Neutrophil (primary cell): ENCODE data around the gene SINHCAF.
A peak's percentile ranks its signal among the peaks of the same experiment; 100 is the strongest.

Experiments used
- H3K27ac ChIP-seq: fragments of 200-600 bp; sonication (generic); 2 replicates; pipeline ENCODE4 v1.5.1; 2016; ENCODE audit warnings: mild to moderate bottlenecking, moderate library complexity
- H3K27me3 ChIP-seq: fragments of 200-600 bp; sonication (generic); 2 replicates; pipeline ENCODE4 v1.6.0; 2016; ENCODE audit warnings: mild to moderate bottlenecking
- H3K36me3 ChIP-seq: fragments of 200-600 bp; sonication (generic); 2 replicates; pipeline ENCODE4 v1.5.1; 2017
- H3K4me1 ChIP-seq, 2 experiments: fragments of 200-600 bp in 1 of 2; sonication (generic) in 1 of 2; 1 replicate in 1 of 2; 2 replicates in 1 of 2; pipeline versions ENCODE4 v1.5.1 to v1.6.1; 2013 to 2016; ENCODE audit warnings: low read depth in 1 of 2, low read length in 1 of 2, mild to moderate bottlenecking in 1 of 2, moderate library complexity in 1 of 2; ENCODE audit not compliant: control insufficient read depth in 1 of 2, insufficient read depth in 1 of 2
- H3K4me3 ChIP-seq, 2 experiments: fragments of 200-600 bp in 1 of 2; sonication (generic) in 1 of 2; 1 replicate in 1 of 2; 2 replicates in 1 of 2; pipeline ENCODE4 v1.5.1; 2013 to 2016; ENCODE audit warnings: low read depth in 1 of 2, low read length in 1 of 2, mild to moderate bottlenecking in 1 of 2, moderate library complexity in 1 of 2
- H3K9me3 ChIP-seq: fragments of 200-600 bp; sonication (generic); 2 replicates; pipeline ENCODE4 v1.5.1; 2016
- TF ChIP-seq, protein P1 (sequence below): fragments of 200-600 bp; sonication (generic); IDR thresholded peaks from 2 replicates; pipeline ENCODE4 v1.5.1; 2016; ENCODE audit warnings: antibody characterized with exemption

The SINHCAF gene

DNA sequence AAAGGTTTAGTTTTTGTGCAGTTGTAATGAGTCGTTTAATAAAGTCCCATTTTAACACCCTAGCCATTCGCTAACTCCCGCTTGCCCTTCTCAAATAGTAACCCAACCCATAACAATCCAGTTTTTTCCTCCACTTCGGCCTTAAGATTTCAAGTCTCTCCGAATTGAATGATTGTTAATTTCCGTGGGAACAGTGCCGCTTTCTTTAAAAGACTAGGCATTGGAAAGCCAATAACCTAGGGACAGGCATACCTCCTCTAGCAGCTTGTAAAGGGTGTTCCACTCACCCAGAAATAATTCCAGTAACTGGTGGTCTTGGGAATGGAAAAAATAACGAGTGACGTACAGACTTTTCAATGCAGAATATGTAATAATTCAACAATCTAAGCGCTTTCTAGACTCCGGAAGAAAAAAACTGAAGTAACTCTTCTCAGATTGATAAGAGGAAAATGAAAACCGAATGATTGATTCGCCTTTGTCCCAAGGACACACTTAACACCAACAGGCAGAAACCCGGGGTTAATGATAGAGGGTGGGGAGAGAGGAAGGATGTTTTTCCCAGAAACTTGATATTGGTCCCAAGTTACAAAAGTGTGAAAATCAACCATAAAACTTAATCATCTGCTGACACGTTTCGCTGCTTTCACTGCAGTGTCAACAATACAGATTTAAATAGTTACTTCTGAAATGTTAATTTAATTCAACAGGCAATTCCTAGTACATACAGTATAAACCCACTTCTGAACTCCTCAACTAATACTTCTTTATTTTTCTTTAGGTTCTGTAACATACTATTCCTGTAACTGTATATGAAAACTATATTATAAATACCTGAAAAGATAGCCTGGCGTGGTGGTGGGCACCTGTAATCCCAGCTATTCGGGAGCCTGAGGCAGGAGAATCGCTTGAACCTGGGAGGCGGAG, 1.0 kb upstream of the SINHCAF start:
- Histone ChIP-seq H3K27me3 (peaks cover 10% of the 10 kb centered on the region), H3K4me1 (peaks cover 15 to 25% of the 10 kb centered on the region in 2 experiments), H3K27ac (peak overlapping the region; percentile 89), H3K36me3 (no peaks in the 10 kb centered on the region), H3K9me3 (no peaks in the 10 kb centered on the region), H3K4me3 (peak overlapping the region; percentile 94 to 97)
- TF ChIP-seq, protein P1, sequence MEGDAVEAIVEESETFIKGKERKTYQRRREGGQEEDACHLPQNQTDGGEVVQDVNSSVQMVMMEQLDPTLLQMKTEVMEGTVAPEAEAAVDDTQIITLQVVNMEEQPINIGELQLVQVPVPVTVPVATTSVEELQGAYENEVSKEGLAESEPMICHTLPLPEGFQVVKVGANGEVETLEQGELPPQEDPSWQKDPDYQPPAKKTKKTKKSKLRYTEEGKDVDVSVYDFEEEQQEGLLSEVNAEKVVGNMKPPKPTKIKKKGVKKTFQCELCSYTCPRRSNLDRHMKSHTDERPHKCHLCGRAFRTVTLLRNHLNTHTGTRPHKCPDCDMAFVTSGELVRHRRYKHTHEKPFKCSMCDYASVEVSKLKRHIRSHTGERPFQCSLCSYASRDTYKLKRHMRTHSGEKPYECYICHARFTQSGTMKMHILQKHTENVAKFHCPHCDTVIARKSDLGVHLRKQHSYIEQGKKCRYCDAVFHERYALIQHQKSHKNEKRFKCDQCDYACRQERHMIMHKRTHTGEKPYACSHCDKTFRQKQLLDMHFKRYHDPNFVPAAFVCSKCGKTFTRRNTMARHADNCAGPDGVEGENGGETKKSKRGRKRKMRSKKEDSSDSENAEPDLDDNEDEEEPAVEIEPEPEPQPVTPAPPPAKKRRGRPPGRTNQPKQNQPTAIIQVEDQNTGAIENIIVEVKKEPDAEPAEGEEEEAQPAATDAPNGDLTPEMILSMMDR = no peak

DNA sequence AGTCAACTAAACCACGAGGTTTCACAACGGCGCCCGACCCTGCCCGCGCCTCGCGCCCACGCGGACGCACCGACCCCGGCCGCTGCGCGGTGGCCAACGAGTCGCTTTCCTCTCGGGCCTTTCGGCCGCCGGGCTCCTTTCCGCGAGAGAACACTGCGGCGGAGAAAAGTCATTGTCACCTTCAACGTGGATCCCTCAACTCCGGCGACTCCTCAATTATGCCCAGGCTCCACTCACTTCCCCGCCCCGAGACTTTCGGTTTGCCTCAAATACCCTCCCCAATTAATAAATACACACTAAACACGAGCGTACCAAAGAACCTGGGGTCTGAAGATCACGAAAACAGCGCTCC, 450 bp downstream of the SINHCAF start:
- H3K4me1 ChIP-seq = peaks cover 15 to 25% of the 10 kb centered on the region in 2 experiments
- H3K36me3 ChIP-seq = no peaks in the 10 kb centered on the region
- peak overlapping the region; percentile 94 to 97 for H3K4me3 ChIP-seq
- H3K27me3 ChIP-seq = peaks cover 3% of the 10 kb centered on the region
- H3K27ac ChIP-seq = peak overlapping the region; percentile 89
- TF ChIP-seq, protein P1 = no peak
- H3K9me3 ChIP-seq = no peaks in the 10 kb centered on the region

DNA sequence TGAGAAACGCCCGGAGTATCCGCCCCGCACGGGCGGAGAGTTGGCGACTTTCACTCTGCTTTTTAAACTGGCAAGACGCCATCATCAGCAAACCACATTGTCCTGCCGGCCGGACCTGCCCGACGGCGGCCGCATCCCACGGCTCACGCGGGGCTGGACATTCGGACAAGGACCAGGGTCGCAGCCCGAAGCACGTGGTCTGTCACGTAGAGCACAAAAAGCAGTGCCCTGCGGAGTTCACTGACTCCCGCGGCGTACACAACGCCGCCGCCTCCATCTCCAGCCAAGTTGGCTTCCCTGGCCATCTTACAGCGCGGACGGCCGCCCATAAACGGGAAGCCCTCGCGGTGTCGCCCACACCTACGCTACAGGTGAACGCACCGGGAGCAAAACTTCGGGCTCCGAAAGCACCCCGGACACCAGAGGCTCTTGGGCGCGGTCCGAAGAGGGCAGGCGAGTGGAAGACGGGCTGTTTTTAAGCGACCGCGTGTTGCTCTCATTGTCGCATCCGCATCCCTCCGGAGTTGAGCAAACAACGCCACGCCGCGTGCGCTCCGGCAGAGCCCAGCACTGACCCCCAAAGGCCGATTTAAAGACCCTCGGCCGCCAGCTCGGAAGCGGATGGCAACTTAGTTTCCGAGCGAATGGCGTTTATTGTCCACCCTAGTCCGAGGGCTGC, 966 bp downstream of the SINHCAF start:
- Histone ChIP-seq H3K9me3 (no peaks in the 10 kb centered on the region), H3K36me3 (no peaks in the 10 kb centered on the region), H3K4me3 (peak overlapping the region; percentile 94 to 97), H3K27ac (peak overlapping the region; percentile 89), H3K4me1 (peaks cover 16 to 27% of the 10 kb centered on the region in 2 experiments), H3K27me3 (no peaks in the 10 kb centered on the region)
- TF ChIP-seq, protein P1 = no peak

DNA sequence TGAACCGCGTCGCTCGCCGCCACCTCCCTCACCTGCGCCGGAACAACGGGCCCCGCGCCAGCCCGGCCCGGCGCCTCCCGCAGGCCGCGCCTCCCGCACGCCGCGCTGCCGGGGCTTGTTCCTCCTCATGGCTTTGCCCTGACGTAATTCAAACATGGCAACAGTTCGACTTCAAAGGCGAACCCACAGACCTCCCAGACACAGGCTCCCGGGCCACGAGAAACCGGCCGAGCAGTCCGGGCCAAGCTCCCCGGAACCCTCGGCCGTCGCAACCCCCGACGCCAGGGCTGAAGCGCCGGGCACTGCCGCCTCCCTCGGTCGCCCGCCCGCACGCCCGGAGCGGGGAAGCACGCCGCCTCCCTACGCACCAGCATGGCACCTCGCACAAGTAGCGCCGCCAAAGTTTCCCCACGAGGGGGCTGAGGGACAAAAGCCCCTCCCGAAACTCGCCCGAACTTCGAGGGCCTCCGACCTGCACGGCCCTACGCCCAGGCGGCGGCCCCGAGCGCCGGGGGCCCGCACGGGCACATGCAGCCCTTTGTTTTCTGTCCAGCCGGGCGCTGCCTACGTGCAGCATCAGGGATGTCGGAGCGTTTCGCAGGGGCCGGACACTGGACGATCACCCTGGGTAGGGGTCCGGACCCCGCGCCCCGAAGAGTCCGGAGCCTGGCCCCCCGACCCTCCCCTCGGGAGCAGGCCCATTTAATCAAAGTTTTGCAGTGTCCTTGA, 1.7 kb downstream of the SINHCAF start:
- no peaks in the 10 kb centered on the region for H3K9me3 ChIP-seq
- H3K36me3 ChIP-seq = no peaks in the 10 kb centered on the region
- no peaks in the 10 kb centered on the region for H3K27me3 ChIP-seq
- peaks cover 23 to 34% of the 10 kb centered on the region in 2 experiments for H3K4me1 ChIP-seq
- peak overlapping the region; percentile 89 for H3K27ac ChIP-seq
- TF ChIP-seq, protein P1 = no peak
- peak overlapping the region; percentile 94 to 97 for H3K4me3 ChIP-seq

DNA sequence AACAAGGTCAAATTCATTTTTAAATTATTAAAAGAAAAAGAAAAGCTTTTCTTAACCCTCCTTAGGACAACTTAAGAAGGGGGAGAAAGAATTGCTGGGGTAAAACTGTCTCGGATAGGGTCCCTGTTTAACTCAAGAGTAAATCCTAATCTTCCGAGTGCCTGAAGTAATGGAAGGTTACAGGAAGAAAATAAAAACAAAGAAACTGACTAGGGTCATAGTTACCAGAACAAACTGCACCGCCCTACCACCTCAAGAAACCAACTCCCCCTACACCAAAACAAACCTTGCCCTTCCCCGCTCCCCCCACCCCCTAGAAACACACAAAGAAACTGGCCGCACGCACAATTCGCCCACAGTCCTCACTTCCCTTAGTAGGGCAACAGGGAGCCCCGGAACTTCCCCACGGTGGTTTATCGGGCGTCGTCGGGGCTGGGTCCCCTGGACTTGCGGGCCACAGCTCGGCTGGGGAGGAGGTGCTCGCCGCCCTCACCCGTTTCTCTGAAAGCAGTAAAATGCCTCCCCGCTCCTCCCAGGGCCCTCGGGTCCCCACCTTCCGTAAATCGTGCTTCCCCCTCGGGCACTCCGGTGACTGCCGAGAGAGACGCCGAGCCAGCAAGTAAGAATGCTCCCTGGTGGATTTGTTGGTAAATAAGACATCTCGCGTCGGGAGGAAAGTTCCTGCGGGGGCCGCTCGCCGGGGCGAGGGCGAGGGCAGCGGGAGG, 2.4 kb downstream of the SINHCAF start:
- peak overlapping the region; percentile 89 for H3K27ac ChIP-seq
- peak overlapping the region; percentile 94 to 97 for H3K4me3 ChIP-seq
- no peaks in the 10 kb centered on the region for H3K27me3 ChIP-seq
- H3K4me1 ChIP-seq = peaks cover 30 to 42% of the 10 kb centered on the region in 2 experiments
- H3K9me3 ChIP-seq = no peaks in the 10 kb centered on the region
- TF ChIP-seq, protein P1 = no peak
- no peaks in the 10 kb centered on the region for H3K36me3 ChIP-seq
